ENCODE results near the gene CPLX1.
"Not testable (repeated sequence)": the region's sequence is repeated elsewhere in the genome, so short reads cannot be mapped to it uniquely, and the experiment has no call there.

Gene CPLX1

GRCh38 chr4:819401-820229 lies 6.3 kb downstream of the CPLX1 start:
- no peak for DNase-seq

- no peak for DNase-seq
Measured at GRCh38 chr4:818106-818921, 7.6 kb downstream of the CPLX1 start.

GRCh38 chr4:815464-816146 lies 10.3 kb downstream of the CPLX1 start:
- DNase-seq: peak; percentile 72

GRCh38 chr4:814312-814850 lies 11.5 kb downstream of the CPLX1 start:
- no peak for DNase-seq

- no peak for DNase-seq
Measured at GRCh38 chr4:813900-814299, 12.0 kb downstream of the CPLX1 start.

- DNase-seq: no peak
Measured at GRCh38 chr4:808860-809570, 16.9 kb downstream of the CPLX1 start.

GRCh38 chr4:807792-808191 lies 18.1 kb downstream of the CPLX1 start:
- no peak for DNase-seq

GRCh38 chr4:806979-807378 lies 18.9 kb downstream of the CPLX1 start:
- DNase-seq: not testable (repeated sequence)

GRCh38 chr4:804804-805203 lies 21.1 kb downstream of the CPLX1 start:
- DNase-seq: no peak

- no peak for DNase-seq
Measured at GRCh38 chr4:803884-804283, 22.0 kb downstream of the CPLX1 start.

- DNase-seq: no peak
Measured at GRCh38 chr4:801436-802124, 24.3 kb downstream of the CPLX1 start.

- DNase-seq: peak; percentile 18
Measured at GRCh38 chr4:797066-797465, 28.9 kb downstream of the CPLX1 start.

- DNase-seq: no peak
Measured at GRCh38 chr4:796206-796605, 29.7 kb downstream of the CPLX1 start.

- no peak for DNase-seq
Measured at GRCh38 chr4:795726-796119, 30.2 kb downstream of the CPLX1 start.

- no peak for DNase-seq
Measured at GRCh38 chr4:794900-795725, 30.8 kb downstream of the CPLX1 start.

- DNase-seq: no peak
Measured at GRCh38 chr4:793941-794621, 31.8 kb downstream of the CPLX1 start.

- no peak for DNase-seq
Measured at GRCh38 chr4:793093-793861, 32.7 kb downstream of the CPLX1 start.

- DNase-seq: no peak
Measured at GRCh38 chr4:792626-793092, 33.3 kb downstream of the CPLX1 start.

GRCh38 chr4:791898-792625 lies 33.9 kb downstream of the CPLX1 start:
- DNase-seq: no peak

All from NCI-H2029 treated with DMSO at 0.1 percent for 48 hours (cell line).